ENCODE results near the gene ZNF205. TPM values are rescaled to one million over a fixed set of nuclear protein-coding genes. Genes with fewer than 3 reads are reported as not detected.
A peak's percentile ranks its signal among the peaks of the same experiment; 100 is the strongest.
"Not testable (repeated sequence)": the region's sequence is repeated elsewhere in the genome, so short reads cannot be mapped to it uniquely, and the experiment has no call there.

The ZNF205 gene
- total RNA-seq, 1 donor from 2014 or later, result 21.3 TPM

GRCh38 chr16:3148256-3149192, 36.1 kb downstream of the ZNF205 start:
- DNase-seq (ENCODE audit: low read depth, low spot score), result no peak

- DNase-seq (ENCODE audit: low read depth, low spot score), result no peak
Measured at GRCh38 chr16:3149193-3149530, 36.8 kb downstream of the ZNF205 start.

GRCh38 chr16:3149630-3150345, 37.4 kb downstream of the ZNF205 start:
- no peak for DNase-seq (ENCODE audit: low read depth, low spot score)

GRCh38 chr16:3150346-3151218, 38.2 kb downstream of the ZNF205 start:
- DNase-seq (ENCODE audit: low read depth, low spot score), result peak; percentile 73

- DNase-seq (ENCODE audit: low read depth, low spot score), result no peak
Measured at GRCh38 chr16:3152027-3152276, 39.6 kb downstream of the ZNF205 start.

- peak; percentile 44 for DNase-seq (ENCODE audit: low read depth, low spot score)
Measured at GRCh38 chr16:3152277-3152990, 40.0 kb downstream of the ZNF205 start.

- no peak for DNase-seq (ENCODE audit: low read depth, low spot score)
Measured at GRCh38 chr16:3152991-3153368, 40.6 kb downstream of the ZNF205 start.

- no peak for DNase-seq (ENCODE audit: low read depth, low spot score)
Measured at GRCh38 chr16:3155181-3155580, 42.8 kb downstream of the ZNF205 start.

GRCh38 chr16:3155972-3156371, 43.6 kb downstream of the ZNF205 start:
- no peak for DNase-seq (ENCODE audit: low read depth, low spot score)

GRCh38 chr16:3157229-3158025, 45.0 kb downstream of the ZNF205 start:
- DNase-seq (ENCODE audit: low read depth, low spot score), result peak; percentile 46

- no peak for DNase-seq (ENCODE audit: low read depth, low spot score)
Measured at GRCh38 chr16:3158026-3158509, 45.7 kb downstream of the ZNF205 start.

- peak; percentile 33 for DNase-seq (ENCODE audit: low read depth, low spot score)
Measured at GRCh38 chr16:3158510-3159314, 46.3 kb downstream of the ZNF205 start.

GRCh38 chr16:3161235-3162018, 49.0 kb downstream of the ZNF205 start:
- no peak for DNase-seq (ENCODE audit: low read depth, low spot score)

GRCh38 chr16:3164121-3164991, 52.0 kb downstream of the ZNF205 start:
- DNase-seq (ENCODE audit: low read depth, low spot score), result no peak

GRCh38 chr16:3165111-3165822, 52.9 kb downstream of the ZNF205 start:
- no peak for DNase-seq (ENCODE audit: low read depth, low spot score)

GRCh38 chr16:3166505-3166886, 54.1 kb downstream of the ZNF205 start:
- DNase-seq (ENCODE audit: low read depth, low spot score), result no peak

- not testable (repeated sequence) for DNase-seq (ENCODE audit: low read depth, low spot score)
Measured at GRCh38 chr16:3168729-3169128, 56.3 kb downstream of the ZNF205 start.

Measured in pulmonary artery endothelial cell (primary cell).